NCI-H1436 treated with DMSO at 0.1 percent for 48 hours (cell line): ENCODE data around the gene CHAC1.

ENCODE experiments used
- DNase-seq: peaks from one replicate; lab custom pipeline; 2025; lab: John Stamatoyannopoulos, UW

The CHAC1 gene

DNA sequence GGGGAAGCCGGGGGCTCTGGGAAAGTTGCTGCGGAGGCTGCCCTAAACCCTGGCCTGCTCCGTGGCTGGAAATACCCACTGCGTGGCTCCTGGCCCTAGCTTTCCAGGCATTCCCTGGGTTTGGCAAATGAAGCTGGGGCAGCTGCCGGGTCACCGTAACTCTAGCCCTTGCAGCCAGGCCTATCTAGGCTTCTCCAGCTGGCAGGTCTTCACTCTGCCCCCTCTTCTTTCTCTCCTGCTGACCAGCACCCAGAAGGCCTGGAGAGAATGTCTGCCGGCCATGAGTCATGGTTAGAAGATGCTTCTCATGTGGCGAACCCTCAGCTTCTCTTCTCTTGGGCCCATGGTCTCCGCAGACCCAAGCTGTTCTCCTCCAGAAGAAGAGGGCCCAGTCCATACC lies 29.7 kb upstream of the CHAC1 start:
- no peak for DNase-seq

DNA sequence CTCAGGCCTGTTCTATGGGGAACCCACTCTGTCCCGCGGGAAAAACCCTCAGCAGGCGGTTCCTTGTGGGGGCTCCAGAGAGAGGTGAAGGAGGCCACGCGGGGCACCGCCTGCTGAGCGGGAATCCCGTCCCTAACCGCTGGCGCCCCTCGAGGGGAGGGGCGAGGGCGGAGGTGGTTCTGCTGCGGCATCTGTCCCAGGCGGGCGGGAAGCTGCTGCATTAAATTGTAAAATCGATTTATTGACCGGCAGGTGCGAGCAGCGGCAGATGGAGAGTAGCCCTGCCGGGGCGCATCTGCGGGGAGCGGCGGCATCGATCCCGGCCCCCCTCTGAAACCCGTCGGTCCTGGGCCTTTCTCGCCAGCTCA lies 27.8 kb upstream of the CHAC1 start:
- DNase-seq, result no peak

- no peak for DNase-seq
Observed at GRCh38 chr15:40925863-40926658, 27.2 kb upstream of the CHAC1 start.

GRCh38 chr15:40926659-40927494 lies 26.4 kb upstream of the CHAC1 start:
- DNase-seq, result no peak

GRCh38 chr15:40927495-40927872 lies 25.8 kb upstream of the CHAC1 start:
- DNase-seq, result no peak

DNA sequence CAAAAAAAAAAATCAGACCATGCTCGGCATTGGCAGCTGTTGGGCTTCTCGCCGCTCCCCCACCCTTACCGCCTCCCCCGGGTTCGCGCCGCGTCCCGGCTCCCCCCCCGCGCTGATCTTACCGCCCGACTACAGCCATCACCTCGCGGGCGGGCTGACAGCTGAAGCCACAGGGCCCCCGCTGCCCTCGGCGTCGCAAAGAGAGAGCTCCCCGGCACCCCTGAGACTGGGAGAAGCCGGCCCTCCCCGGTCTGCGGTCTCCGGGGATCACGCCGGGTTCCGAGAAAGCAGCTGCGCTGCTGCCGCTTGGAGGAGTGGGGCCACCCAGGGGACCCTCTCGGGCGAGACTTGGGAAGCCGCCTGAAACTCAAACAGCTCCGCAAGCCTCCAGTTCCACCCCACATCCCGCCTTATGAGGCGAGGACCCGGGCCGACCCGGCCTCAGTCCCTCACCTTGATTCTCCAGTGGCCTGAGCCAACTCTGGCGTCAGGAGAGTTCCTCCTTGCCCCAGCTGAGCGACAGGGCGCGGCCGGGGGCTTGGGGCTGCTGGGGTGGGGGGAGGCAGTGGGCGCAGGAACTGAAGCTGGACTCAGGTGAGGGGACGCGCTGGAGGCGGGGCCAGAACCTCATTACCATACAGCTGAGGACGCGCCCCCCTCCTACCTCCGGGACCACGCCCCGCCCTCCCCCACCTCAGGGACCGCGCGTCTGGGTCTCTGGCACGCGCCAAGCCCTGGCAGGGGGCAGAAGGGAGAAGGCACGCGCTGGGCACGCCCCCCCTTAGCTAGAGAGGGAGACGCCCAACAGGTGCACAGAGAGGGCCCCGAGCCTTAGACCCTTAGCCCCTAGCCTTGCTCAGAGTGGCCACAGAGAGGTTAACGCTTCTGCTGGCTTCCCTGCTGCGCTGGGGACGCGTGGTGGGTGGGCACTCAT lies 25.1 kb upstream of the CHAC1 start:
- DNase-seq, result no peak

DNA sequence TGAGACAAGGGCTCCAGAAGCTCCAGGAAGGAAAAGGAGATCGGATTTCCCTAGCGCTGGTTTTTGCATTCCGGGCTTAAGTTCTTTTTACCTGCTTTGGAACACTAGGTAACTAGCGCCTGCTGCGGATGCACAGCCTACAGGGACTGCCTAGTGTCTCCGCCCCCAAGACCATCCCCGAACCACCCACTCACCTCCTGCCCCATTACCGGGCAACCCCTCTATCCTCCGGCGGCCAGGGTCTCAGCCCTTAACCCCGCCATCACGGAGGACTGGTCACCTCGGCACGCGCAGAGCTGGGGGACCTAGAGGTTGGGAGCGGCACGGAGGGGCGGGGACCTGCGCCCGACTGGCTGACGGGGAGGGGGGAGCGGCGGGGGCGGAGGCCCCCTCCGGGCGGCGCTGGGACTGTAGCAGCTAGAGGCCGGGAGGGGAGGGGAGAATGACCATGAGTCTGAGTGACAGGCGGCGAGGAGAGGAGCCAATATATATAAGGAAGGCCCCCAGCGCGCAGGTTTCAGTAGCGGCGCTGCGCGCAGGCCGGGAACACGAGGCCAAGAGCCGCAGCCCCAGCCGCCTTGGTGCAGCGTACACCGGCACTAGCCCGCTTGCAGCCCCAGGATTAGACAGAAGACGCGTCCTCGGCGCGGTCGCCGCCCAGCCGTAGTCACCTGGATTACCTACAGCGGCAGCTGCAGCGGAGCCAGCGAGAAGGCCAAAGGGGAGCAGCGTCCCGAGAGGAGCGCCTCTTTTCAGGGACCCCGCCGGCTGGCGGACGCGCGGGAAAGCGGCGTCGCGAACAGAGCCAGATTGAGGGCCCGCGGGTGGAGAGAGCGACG lies 24.2 kb upstream of the CHAC1 start, which contains the start of gene DLL4:
DLL4 (plus strand) TSS at position 520 of the 839 bp plus-strand sequence. CDS start 329 bp downstream, outside the sequence.
- DNase-seq, result peak; percentile 65

- no peak for DNase-seq
Observed at GRCh38 chr15:40929660-40930429, 23.4 kb upstream of the CHAC1 start.

DNA sequence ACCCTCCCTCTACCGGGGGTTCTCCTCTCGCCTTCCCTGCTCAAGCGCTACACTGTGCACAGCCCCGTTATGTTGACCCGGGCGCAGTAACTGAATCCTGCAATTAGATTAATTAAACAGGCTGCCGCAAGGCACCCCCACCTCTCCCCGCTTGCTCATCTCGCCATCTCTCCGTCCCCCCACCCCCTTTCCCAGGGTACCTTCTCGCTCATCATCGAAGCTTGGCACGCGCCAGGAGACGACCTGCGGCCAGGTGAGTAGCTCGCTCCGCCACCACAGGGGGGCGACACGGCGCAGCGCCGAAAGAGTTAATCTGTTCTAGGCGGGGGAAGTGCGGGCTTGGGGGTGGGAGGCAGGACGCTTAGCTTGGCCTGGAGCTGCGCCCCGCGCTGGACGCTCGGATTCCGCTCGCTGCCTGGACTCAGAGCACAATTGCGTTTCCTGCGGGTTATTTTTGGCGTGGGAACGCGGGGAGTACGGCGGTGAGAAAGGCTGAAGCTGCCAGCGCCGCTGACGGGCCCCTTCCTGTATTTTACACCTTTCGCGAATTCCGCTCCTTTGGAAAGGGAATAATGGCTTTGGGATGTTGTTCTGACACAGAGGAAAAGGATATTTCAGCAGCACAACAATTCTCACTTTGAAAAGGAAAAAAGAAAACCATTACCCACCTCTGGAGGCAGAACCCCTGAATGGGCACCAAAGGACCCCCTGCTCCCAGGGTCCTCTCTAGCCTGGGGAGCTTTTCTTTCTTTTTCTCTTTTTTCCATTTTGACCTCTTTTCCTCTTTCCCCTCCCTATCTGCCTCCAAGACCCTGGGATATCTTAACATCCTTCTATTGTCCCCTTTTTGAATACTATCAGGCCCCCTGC lies 22.6 kb upstream of the CHAC1 start:
- DNase-seq, result no peak

- no peak for DNase-seq
Observed at GRCh38 chr15:40931300-40932142, 21.8 kb upstream of the CHAC1 start.

- no peak for DNase-seq
Observed at GRCh38 chr15:40932156-40932555, 21.1 kb upstream of the CHAC1 start.

GRCh38 chr15:40932649-40933516 lies 20.4 kb upstream of the CHAC1 start:
- DNase-seq, result no peak

GRCh38 chr15:40933517-40933902 lies 19.8 kb upstream of the CHAC1 start:
- no peak for DNase-seq

GRCh38 chr15:40934457-40934856 lies 18.8 kb upstream of the CHAC1 start:
- no peak for DNase-seq

GRCh38 chr15:40936234-40936708 lies 17.0 kb upstream of the CHAC1 start:
- DNase-seq, result no peak

DNA sequence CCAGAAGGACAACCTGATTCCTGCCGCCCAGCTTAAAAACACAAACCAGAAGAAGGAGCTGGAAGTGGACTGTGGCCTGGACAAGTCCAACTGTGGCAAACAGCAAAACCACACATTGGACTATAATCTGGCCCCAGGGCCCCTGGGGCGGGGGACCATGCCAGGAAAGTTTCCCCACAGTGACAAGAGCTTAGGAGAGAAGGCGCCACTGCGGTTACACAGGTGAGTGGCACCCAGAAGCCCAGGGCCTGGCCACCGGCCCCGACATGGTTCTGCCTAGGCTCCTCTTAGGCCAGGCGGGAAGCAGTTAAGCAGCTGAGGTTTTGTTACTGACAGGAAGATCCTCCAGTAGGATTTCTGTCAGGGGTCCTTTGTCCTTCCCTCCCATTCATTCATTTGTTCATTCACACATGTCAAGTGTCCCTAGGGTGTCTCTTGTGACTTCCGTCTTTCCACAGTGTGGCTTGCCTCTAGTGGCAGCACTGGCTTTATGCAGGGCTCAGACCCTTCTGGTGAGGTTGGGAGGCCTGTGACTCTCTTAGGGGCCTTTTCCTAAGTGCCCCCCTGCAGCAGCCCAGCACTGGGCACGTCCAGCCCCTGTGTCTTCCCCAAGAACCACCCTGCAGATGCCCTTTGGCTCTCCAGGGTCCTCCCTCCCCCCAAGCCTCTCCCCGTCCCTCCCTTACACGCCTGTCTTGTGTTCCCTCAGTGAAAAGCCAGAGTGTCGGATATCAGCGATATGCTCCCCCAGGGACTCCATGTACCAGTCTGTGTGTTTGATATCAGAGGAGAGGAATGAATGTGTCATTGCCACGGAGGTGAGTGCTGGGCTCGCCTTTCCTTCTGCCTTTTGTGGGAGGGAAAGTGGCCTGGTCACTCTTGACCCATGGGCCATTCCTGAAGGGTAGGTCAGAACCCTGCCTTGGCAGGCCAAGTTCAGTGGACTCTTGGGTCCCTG lies 16.3 kb upstream of the CHAC1 start:
- DNase-seq, result peak; percentile 87
